Measurements from ENCODE around the gene MYH15. TPM values are rescaled to one million over a fixed set of nuclear protein-coding genes. Genes with fewer than 3 reads are reported as not detected.

The MYH15 gene
- total RNA-seq, 1 experiment from 2014 or later, result 1.2 TPM

- ChIA-PET POLR2A (no interaction called here), CTCF (no interaction called here)
- DNase-seq (ENCODE audit: low read depth, low spot score), result no peak
- Histone ChIP-seq H3K4me3 (ENCODE audit: low read depth in 2 of 2, low read length in 2 of 2) (no peak overlapping the region), H3K27me3 (ENCODE audit: control insufficient read depth, insufficient read depth, low read length) (no peaks in the 10 kb centered on the region), H3K4me1 (ENCODE audit: control insufficient read depth, insufficient read depth, low read length) (no peaks in the 10 kb centered on the region), H3K36me3 (ENCODE audit: control insufficient read depth, insufficient read depth, low read length) (no peaks in the 10 kb centered on the region), H3K27ac (ENCODE audit: low read length) (no peak overlapping the region), H3K9me3 (ENCODE audit: control insufficient read depth, insufficient read depth, low read depth, low read length) (peaks cover 26% of the 10 kb centered on the region)
- intact Hi-C loops (cut with micrococcal nuclease; ENCODE audit: unreplicated experiment) (no loop called here), in situ Hi-C loops (cut with HindIII; ENCODE audit: low pct_unique_long_range_greater_than_20kb, low sequenced_read_pairs) (no loop called here)
- no peak for ATAC-seq
- TF ChIP-seq SIN3A (IDR thresholded peaks at IDR 0.05; ENCODE audit: borderline replicate concordance, insufficient read depth, low read depth, low read length) (no peak), REST (IDR thresholded peaks at IDR 0.05; ENCODE audit: insufficient read depth in 1 of 2, low read depth in 2 of 2, low read length in 1 of 2) (no peak), TCF7L2 (IDR thresholded peaks at IDR 0.05; ENCODE audit: low read depth, low read length) (no peak), POLR2AphosphoS5 (IDR thresholded peaks at IDR 0.05; ENCODE audit: low read depth, low read length) (no peak)
- BruUV-seq (replicated peaks), result no TSS peak
Observed at GRCh38 chr3:108450444-108450843, 60.0 kb downstream of the MYH15 start.

GRCh38 chr3:108448593-108448992 is 61.8 kb downstream of the MYH15 start:
- peaks cover 24% of the 10 kb centered on the region for H3K9me3 ChIP-seq (ENCODE audit: control insufficient read depth, insufficient read depth, low read depth, low read length)
- in situ Hi-C loops (cut with HindIII; ENCODE audit: low pct_unique_long_range_greater_than_20kb, low sequenced_read_pairs), result no loop called here
- intact Hi-C loops (cut with micrococcal nuclease; ENCODE audit: unreplicated experiment), result no loop called here
- no TSS peak for BruUV-seq (replicated peaks)
- no peak for DNase-seq (ENCODE audit: low read depth, low spot score)
- POLR2A ChIA-PET, result no interaction called here
- ATAC-seq, result no peak
- H3K36me3 ChIP-seq (ENCODE audit: control insufficient read depth, insufficient read depth, low read length), result no peaks in the 10 kb centered on the region
- no peak overlapping the region for H3K27ac ChIP-seq (ENCODE audit: low read length)
- no peaks in the 10 kb centered on the region for H3K4me1 ChIP-seq (ENCODE audit: control insufficient read depth, insufficient read depth, low read length)
- H3K27me3 ChIP-seq (ENCODE audit: control insufficient read depth, insufficient read depth, low read length), result no peaks in the 10 kb centered on the region
- CTCF ChIA-PET, result no interaction called here
- H3K4me3 ChIP-seq (ENCODE audit: low read depth in 2 of 2, low read length in 2 of 2), result no peak overlapping the region
- TF ChIP-seq REST (IDR thresholded peaks at IDR 0.05; ENCODE audit: insufficient read depth in 1 of 2, low read depth in 2 of 2, low read length in 1 of 2) (no peak), TCF7L2 (IDR thresholded peaks at IDR 0.05; ENCODE audit: low read depth, low read length) (no peak), CTCF (IDR thresholded peaks at IDR 0.05) (no peak), POLR2AphosphoS5 (IDR thresholded peaks at IDR 0.05; ENCODE audit: low read depth, low read length) (no peak), SIN3A (IDR thresholded peaks at IDR 0.05; ENCODE audit: borderline replicate concordance, insufficient read depth, low read depth, low read length) (no peak)
